CD4-positive, alpha-beta T cell treated with Interferon gamma for 1 hour (primary cell): ENCODE measurements around the gene S100A10.

Experiments
- DNase-seq: peaks from one replicate; pipeline ENCODE4 v3.0.0-alpha.2; 2020

S100A10 gene

DNA sequence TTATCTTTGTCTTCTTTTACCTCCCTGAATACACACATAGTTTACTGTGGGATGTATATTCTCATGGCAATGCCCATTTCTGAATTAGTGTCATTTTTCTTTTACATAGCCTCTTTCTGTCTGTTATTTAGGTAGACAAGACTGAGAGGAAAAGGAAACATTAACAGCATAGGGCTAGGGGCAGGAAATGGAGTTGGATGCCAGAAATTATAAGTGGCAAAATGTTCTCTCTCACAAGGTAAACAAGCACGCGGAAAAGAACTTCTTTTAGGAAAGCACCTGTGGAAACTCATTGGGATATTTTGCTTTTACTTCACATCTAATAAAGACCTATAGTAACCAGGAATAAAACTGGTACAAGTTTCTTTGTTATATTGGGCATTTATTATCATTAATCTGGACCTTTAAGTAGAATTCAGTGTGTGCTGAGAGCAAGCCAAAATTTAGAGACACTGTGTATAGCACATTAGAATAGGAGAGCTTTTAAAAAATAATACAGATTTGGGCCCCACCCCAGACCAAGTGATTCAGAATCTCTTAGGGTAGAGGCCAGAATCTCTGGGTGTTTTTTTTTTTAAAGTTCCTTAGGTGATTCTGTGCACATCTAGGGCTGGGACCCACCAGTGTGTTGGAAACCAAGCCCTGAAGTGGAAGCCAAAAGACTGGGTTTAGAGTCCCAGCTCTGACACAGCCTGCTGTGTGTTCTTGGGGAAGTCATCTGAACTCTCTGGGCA, 32.7 kb downstream of the S100A10 start:
- no peak for DNase-seq

DNA sequence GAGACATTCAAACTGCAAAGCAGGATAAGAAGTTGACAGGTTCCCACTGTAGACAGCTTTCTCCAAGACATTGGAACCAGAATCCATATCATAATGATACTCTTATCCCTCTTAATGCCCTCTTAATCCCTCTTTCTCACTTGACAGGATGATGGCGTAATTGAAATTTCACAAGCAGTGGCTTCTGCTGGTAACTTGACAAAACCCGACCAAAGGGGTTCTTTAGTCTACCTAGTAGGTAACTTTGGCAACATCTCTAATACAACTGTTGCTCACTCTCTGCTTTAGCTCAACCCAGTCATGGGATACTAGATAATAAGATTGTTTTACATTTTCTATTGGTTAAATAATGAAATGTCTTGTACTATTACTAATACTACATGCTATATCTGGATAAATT, 34.7 kb downstream of the S100A10 start:
- DNase-seq, result no peak

DNA sequence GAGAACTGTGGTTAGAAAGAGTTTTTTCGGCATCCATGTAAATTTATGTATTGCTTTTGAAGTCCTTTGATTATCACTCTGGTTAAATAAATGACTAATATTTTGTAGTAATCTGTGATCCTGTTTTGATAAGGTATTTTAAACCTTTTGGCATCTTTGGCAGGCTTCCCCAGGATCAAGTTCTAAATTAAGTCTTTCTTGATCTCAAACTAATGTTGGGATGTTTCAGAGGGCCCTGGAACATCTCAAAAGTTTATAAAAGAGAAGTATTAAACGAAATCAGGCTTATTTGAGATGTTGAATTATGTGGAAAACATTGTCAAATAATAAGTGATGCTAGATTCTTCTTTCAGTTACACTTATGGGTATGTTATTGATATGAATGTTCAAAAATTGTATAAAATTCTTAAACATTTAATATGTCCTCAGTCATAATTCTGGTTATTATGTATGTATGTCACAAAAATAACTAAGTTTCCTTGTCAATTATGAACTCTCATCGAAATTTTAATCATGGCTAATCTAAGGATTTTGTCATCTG, 36.6 kb downstream of the S100A10 start:
- no peak for DNase-seq

- no peak for DNase-seq
Measured at GRCh38 chr1:151953409-151954094, 40.1 kb downstream of the S100A10 start.

GRCh38 chr1:151952811-151953210, 40.8 kb downstream of the S100A10 start:
- no peak for DNase-seq

DNA sequence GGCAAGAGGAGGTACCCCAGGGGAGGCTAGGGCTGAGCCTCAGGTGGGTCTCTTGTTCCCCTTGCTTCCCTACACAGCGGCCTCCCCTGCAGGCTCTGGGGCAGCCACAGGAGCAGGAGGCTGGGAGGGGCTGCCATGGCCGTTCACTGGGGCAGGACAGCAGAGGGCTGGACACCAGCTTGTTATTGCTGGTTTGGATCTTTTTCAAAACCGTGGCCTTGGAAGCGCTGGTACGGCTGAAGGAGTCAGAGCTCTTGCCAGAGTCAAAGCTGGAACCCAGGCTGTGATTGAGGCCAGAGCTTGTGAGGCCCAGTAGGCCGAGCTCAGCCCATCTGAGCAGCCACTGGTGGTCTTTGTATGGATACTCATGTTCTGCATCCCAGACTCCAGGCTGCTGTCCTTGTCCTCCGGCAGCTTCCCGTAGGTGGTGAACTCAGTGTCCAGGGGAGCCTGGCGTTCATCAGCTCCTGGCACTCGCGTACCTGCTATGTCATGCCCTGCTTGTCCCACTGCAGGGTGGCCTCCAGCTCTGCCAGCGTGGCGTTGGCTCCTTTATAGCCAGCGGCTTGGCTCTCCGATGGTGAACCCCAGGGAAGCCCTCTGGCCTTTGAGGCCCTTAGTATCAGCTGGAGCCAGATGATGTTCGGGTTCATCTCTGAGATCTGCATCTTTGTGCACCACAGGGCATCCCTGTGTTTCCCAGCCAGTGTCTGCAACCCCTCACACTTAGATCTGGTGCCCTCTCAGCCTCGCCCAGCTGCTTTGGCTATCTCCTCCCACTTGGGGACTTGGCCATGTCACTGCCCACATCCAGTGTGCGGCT, 44.1 kb downstream of the S100A10 start:
- no peak for DNase-seq

GRCh38 chr1:151948506-151948905, 45.2 kb downstream of the S100A10 start:
- no peak for DNase-seq

DNA sequence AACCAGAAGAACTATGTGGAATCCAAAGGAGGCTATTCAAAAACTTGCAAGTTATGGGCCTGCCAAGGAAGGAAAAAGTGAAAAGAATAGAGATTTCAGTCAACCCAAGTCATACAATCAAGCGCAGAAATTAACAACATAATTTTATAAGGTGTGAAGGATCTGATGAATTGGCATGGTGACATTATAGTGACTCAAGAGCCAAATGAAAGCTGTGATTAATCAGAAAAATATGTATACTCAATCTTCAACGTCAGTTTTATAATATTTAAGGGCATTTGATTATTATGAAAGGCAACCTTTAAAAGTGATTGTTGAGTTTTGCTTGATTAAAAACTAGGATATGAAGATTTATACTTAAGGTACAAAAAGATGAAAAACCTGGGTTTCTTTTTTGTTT, 46.5 kb downstream of the S100A10 start:
- DNase-seq, result no peak

DNA sequence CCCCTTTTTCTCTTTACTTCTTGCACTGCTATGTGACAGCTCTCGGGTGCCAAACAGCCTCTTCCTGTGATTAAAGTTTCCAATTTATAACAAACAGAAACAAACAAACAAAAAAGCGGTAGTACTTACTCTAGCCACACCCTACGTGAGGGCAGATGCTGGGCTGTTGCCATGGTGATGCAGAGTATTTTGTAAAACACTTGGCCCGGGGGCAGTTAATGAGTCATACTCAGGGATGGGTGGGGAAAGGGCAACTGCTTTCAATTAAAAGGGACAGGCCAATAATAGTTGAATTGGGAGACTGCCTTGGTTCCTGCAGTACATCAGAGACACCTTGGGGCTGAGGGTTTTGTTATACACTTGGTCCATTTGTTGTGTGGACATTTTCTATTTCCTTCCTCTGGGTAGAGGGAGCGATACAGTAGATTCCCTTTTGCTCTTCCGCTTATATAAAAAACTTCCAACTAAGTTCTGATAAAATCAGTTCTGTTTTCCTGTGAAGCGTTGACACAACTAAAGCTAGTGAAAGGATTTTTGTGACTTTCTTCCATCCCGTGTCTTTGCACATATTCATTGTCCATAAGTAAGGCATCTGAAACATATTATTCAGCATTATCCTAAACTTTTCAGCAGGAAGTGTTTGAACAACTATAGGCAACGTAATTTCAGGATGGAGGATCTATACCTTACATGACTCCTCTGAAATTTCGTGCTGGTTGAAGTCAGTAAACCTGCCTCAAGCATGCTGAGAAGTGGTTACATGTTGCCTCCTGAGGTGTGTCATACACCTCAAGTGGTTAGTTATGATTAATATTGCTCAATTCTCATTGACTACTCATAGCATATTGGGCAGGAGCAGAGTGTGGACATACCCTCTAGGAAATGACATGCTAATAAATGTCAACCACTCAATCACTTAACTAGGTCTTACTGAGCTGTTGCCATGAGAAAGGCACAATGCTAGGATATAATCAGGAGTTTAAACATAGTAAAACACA, 47.6 kb downstream of the S100A10 start:
- peak; percentile 94 for DNase-seq

- peak; percentile 22 for DNase-seq
Measured at GRCh38 chr1:151944857-151945575, 48.6 kb downstream of the S100A10 start.

DNA sequence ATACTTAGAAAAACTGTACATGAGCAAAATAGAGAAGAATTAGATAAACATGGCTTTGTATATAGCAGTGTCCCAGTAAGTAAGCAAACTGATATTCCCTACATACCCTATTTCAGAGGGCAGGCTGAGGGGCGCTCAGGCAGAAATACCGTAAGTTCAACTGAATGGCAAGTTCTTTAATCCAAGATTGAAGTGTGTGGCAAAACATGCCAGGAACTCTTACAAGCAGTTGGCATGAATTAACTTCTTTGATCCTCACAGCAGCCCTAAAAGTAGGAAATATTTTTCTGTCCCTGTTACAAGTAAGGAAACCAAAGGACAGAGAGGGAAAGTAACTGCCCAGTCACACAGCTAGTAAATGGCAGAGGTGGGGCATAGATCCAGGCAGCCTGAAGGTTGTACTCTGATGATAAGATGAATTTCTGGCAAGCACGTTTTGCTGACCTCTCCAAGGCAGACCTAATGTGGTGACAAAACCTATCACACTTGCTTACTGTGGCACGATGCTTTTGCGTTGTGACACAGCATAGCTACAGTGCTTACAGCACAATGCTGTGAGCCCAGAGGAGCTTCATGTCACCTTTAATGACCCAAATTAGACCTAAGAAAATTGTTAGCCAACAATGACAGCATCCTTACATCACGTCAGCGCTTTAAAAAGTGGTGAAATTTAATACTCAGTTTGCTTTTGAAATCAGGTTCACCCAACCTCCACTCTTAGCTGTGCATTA, 49.4 kb downstream of the S100A10 start:
- DNase-seq, result peak; percentile 60

- no peak for DNase-seq
Measured at GRCh38 chr1:151943591-151943990, 50.1 kb downstream of the S100A10 start.

GRCh38 chr1:151942882-151943281, 50.8 kb downstream of the S100A10 start:
- DNase-seq, result no peak

- no peak for DNase-seq
Measured at GRCh38 chr1:151940541-151940940, 53.1 kb downstream of the S100A10 start.

GRCh38 chr1:151939779-151940178, 53.9 kb downstream of the S100A10 start:
- DNase-seq, result no peak

DNA sequence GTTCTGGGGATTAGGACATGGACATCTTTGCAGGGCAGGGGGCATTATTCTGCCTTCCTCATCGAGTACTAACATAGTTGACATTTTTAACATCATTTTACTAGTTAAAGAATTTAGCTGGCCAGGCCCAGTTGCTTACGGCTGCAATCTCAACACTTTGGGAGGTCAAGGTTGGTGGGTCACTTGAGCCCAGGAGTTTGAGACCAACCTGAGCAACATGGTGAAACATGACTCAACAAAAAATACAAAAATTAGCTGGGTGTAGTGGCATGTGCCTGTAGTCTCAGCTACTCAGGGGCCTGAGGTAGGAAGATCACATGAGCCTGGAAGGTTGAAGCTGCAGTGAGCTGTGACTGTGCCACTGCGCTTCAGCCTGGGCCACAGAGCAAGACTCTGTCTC, 54.5 kb downstream of the S100A10 start:
- DNase-seq, result no peak

GRCh38 chr1:151936653-151937052, 57.0 kb downstream of the S100A10 start:
- DNase-seq, result no peak

GRCh38 chr1:151935894-151936602, 57.6 kb downstream of the S100A10 start:
- no peak for DNase-seq

DNA sequence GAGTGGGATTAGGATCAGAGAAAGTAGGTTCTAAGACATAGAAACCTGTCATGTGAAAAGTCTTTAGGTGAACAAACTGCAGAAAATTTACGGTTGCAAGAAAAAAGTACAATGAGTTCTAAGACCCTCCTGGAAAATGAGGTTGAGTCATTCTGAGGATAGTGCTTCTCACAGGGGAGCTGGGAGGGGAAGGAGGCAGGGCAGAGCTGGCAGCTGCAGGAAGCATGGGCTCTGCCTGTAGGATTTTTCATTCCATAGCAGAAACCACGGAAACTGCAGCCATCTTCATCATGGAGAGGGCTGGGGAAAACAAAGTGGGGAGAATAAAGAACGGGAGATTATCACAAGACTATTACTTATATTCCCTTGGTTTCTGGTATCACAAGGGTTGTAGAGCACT, 58.5 kb downstream of the S100A10 start:
- DNase-seq, result no peak

GRCh38 chr1:151934048-151934493, 59.6 kb downstream of the S100A10 start:
- peak; percentile 26 for DNase-seq
